OCI-LY7 (cell line): ENCODE results near the gene TUBB6. TPM values are rescaled to one million over a fixed set of nuclear protein-coding genes. Genes with fewer than 3 reads are reported as not detected.

ENCODE experiments used
- BruUV-seq: library from RNA; stranded (reverse); fragments of 400-500 nt; replicated peaks from 2 replicates; lab custom pipeline; 2021; lab: Mats Ljungman, UMichigan
- CTCF ChIA-PET: fragments of 300-600 bp; sonication (Branson Sonifier 250); formaldehyde crosslinking; loops from one replicate; lab custom pipeline; 2022; ENCODE audit warnings: antibody characterized with exemption; ENCODE audit not compliant: unreplicated experiment; lab: Charles Lee
- POLR2A ChIA-PET: fragments of 300-600 bp; sonication (Branson Sonifier 250); formaldehyde crosslinking; loops from one replicate; lab custom pipeline; 2022; ENCODE audit warnings: antibody characterized with exemption; lab: Charles Lee
- DNase-seq: peaks from one replicate; pipeline ENCODE4 v3.0.0-alpha.2; 2015; ENCODE audit warnings: low spot score
- H2AFZ ChIP-seq: fragments of 200-600 bp; sonication (generic), shearing (Covaris generic); 2 replicates; pipeline ENCODE4 v1.6.1; 2014; ENCODE audit warnings: mild to moderate bottlenecking, antibody characterized with exemption, low read length, moderate library complexity
- H3K27ac ChIP-seq: fragments of 200-600 bp; sonication (generic); 2 replicates; pipeline ENCODE4 v1.5.1; 2014; ENCODE audit warnings: mixed run types, low read depth, mild to moderate bottlenecking, moderate library complexity, low read length, inconsistent platforms; ENCODE audit not compliant: poor library complexity, severe bottlenecking
- H3K36me3 ChIP-seq: fragments of 200-600 bp; sonication (generic); 2 replicates; pipeline ENCODE4 v1.6.1; 2014; ENCODE audit warnings: mild to moderate bottlenecking, antibody characterized with exemption, low read length, moderate library complexity, mixed read lengths; ENCODE audit not compliant: insufficient read depth
- H3K4me1 ChIP-seq: fragments of 200-600 bp; sonication (generic); 2 replicates; pipeline ENCODE4 v1.5.1; 2014; ENCODE audit warnings: mild to moderate bottlenecking, low read length; ENCODE audit not compliant: insufficient read depth, poor library complexity, severe bottlenecking
- H3K4me2 ChIP-seq: fragments of 200-600 bp; sonication (generic); 2 replicates; pipeline ENCODE4 v1.6.1; 2014; ENCODE audit warnings: mild to moderate bottlenecking, low read length
- H3K4me3 ChIP-seq: fragments of 200-600 bp; sonication (generic); 2 replicates; pipeline ENCODE4 v1.5.1; 2014; ENCODE audit warnings: mild to moderate bottlenecking, low read depth, low read length; ENCODE audit not compliant: poor library complexity, severe bottlenecking
- H3K79me2 ChIP-seq: fragments of 200-600 bp; sonication (generic); 2 replicates; pipeline ENCODE4 v1.6.1; 2016; ENCODE audit warnings: low read depth, mild to moderate bottlenecking, low read length, moderate library complexity, mixed read lengths; ENCODE audit not compliant: insufficient read depth
- H3K9me2 ChIP-seq: fragments of 200-600 bp; sonication (generic); 2 replicates; pipeline ENCODE4 v1.6.1; 2016; ENCODE audit warnings: mild to moderate bottlenecking, low read length, mixed read lengths; ENCODE audit not compliant: insufficient read depth
- H3K9me3 ChIP-seq: fragments of 200-600 bp; sonication (generic); 2 replicates; pipeline ENCODE4 v1.6.1; 2014; ENCODE audit warnings: mild to moderate bottlenecking, mixed run types, low read length, mixed read lengths
- H4K20me1 ChIP-seq: fragments of 200-600 bp; sonication (generic); 2 replicates; pipeline ENCODE4 v1.6.1; 2014; ENCODE audit warnings: mild to moderate bottlenecking, antibody characterized with exemption, low read length, moderate library complexity, mixed read lengths; ENCODE audit not compliant: insufficient read depth
- CTCF ChIP-seq: fragments of 200-600 bp; sonication (generic); conservative IDR thresholded peaks from 2 replicates; pipeline ENCODE4 v1.5.1; 2014; ENCODE audit warnings: mild to moderate bottlenecking, antibody characterized with exemption, low read length, moderate library complexity, mixed read lengths
- EZH2phosphoT487 ChIP-seq: fragments of 200-600 bp; sonication (generic); IDR thresholded peaks from 2 replicates; pipeline ENCODE4 v1.6.1; 2018; ENCODE audit warnings: low read depth, borderline replicate concordance, mild to moderate bottlenecking, mixed run types, antibody characterized with exemption, low read length, moderate library complexity, mixed read lengths
- intact Hi-C: fragments of 100-400 bp; cut with micrococcal nuclease; formaldehyde crosslinking; loops from one replicate; pipeline ENCODE4 v1.10.0; 2022; ENCODE audit not compliant: unreplicated experiment
- total RNA-seq, 2 experiments: library from RNA; depleted of rRNA in 1 of 2; stranded (reverse); fragments of >200 nt in 1 of 2; shearing (Covaris generic) in 1 of 2; gene quantifications; 2 replicates each; pipeline ENCODE4 v1.2.3, GENCODE V29; 2014 to 2022

TUBB6 gene
- total RNA-seq, 2 experiments from 2014 or later: not detected

GRCh38 chr18:12291690-12292089, 16.4 kb upstream of the TUBB6 start:
- TF ChIP-seq CTCF (no peak), EZH2phosphoT487 (no peak)
- no peaks in the 10 kb centered on the region for H3K4me1 ChIP-seq
- H3K9me3 ChIP-seq: no peaks in the 10 kb centered on the region
- no peaks in the 10 kb centered on the region for H3K36me3 ChIP-seq
- no peaks in the 10 kb centered on the region for H4K20me1 ChIP-seq
- H3K79me2 ChIP-seq: no peaks in the 10 kb centered on the region
- no TSS peak for BruUV-seq
- H2AFZ ChIP-seq: no peak overlapping the region
- no peak overlapping the region for H3K4me3 ChIP-seq
- no peak overlapping the region for H3K27ac ChIP-seq
- ChIA-PET CTCF (no interaction called here), POLR2A (interaction anchor here (0.6 to 0.7 kb wide), 2 partner anchors 47 to 1787 kb away, joined by 3 read pairs; no protein-coding TSS in a partner anchor)
- no peak for DNase-seq
- H3K4me2 ChIP-seq: no peak overlapping the region
- intact Hi-C loops: no loop called here
- no peaks in the 10 kb centered on the region for H3K9me2 ChIP-seq

GRCh38 chr18:12293831-12294230, 14.2 kb upstream of the TUBB6 start:
- no peaks in the 10 kb centered on the region for H4K20me1 ChIP-seq
- no peak overlapping the region for H3K4me2 ChIP-seq
- no peak overlapping the region for H2AFZ ChIP-seq
- no peaks in the 10 kb centered on the region for H3K36me3 ChIP-seq
- ChIA-PET POLR2A (no interaction called here), CTCF (no interaction called here)
- H3K79me2 ChIP-seq: no peaks in the 10 kb centered on the region
- H3K9me3 ChIP-seq: no peaks in the 10 kb centered on the region
- H3K9me2 ChIP-seq: no peaks in the 10 kb centered on the region
- DNase-seq: no peak
- no peak overlapping the region for H3K4me3 ChIP-seq
- no peak for TF ChIP-seq CTCF
- no peak for TF ChIP-seq EZH2phosphoT487
- no TSS peak for BruUV-seq
- H3K4me1 ChIP-seq: no peaks in the 10 kb centered on the region
- H3K27ac ChIP-seq: no peak overlapping the region
- intact Hi-C loops: no loop called here

GRCh38 chr18:12295389-12296086, 12.5 kb upstream of the TUBB6 start:
- Histone ChIP-seq H3K4me2 (no peak overlapping the region), H3K9me3 (no peaks in the 10 kb centered on the region)
- POLR2A ChIA-PET: interaction anchor here (1.1 kb wide), 1 partner anchor 61 kb away, joined by 3 read pairs; no protein-coding TSS in a partner anchor

More at GRCh38 chr18:12295389-12296086, 12.5 kb upstream of the TUBB6 start:
- intact Hi-C loops: no loop called here
- H3K4me3 ChIP-seq: no peak overlapping the region
- H3K27ac ChIP-seq: no peak overlapping the region
- H3K36me3 ChIP-seq: no peaks in the 10 kb centered on the region
- no peaks in the 10 kb centered on the region for H4K20me1 ChIP-seq
- H3K79me2 ChIP-seq: no peaks in the 10 kb centered on the region
- BruUV-seq: no TSS peak
- TF ChIP-seq EZH2phosphoT487 (no peak), CTCF (no peak)
- H3K9me2 ChIP-seq: no peaks in the 10 kb centered on the region
- no peaks in the 10 kb centered on the region for H3K4me1 ChIP-seq
- H2AFZ ChIP-seq: no peak overlapping the region
- no peak for DNase-seq
- CTCF ChIA-PET: interaction anchor here (0.6 kb wide), 1 partner anchor 206 kb away, joined by 5 read pairs; no protein-coding TSS in a partner anchor
